Kidney epithelial cell (primary cell): ENCODE data around the gene FAM114A2. TPM values are rescaled to one million over a fixed set of nuclear protein-coding genes. Genes with fewer than 3 reads are reported as not detected.

Experiments used
- DNase-seq: peaks from one replicate; pipeline ENCODE4 v3.0.0-alpha.2; 2010; ENCODE audit warnings: low read depth
- H3K27me3 ChIP-seq: 2 replicates; pipeline ENCODE4 v1.6.0; 2011; ENCODE audit warnings: low read length; ENCODE audit not compliant: control insufficient read depth, insufficient read depth
- H3K36me3 ChIP-seq: 2 replicates; pipeline ENCODE4 v1.5.1; 2011; ENCODE audit warnings: low read length; ENCODE audit not compliant: control insufficient read depth, insufficient read depth
- H3K4me3 ChIP-seq: 2 replicates; pipeline ENCODE4 v1.5.1; 2011; ENCODE audit warnings: low read depth, mild to moderate bottlenecking, control low read depth, low read length
- CTCF ChIP-seq: IDR thresholded peaks from 2 replicates; pipeline ENCODE4 v1.5.1; 2011; ENCODE audit warnings: mild to moderate bottlenecking, moderate library complexity, low read length, control low read depth, inconsistent platforms; ENCODE audit not compliant: insufficient read depth, poor library complexity, severe bottlenecking
- total RNA-seq: library from RNA; depleted of rRNA; stranded (reverse); fragments of >200 nt; gene quantifications from 2 replicates; pipeline ENCODE4 v1.2.3, GENCODE V29; 2015

FAM114A2 gene
- total RNA-seq, 1 donor from 2014 or later: 14.5 TPM

GRCh38 chr5:153998010-153998409 is 40.7 kb downstream of the FAM114A2 start:
- H3K36me3 ChIP-seq: no peaks in the 10 kb centered on the region
- no peaks in the 10 kb centered on the region for H3K27me3 ChIP-seq
- H3K4me3 ChIP-seq: no peak overlapping the region
- TF ChIP-seq CTCF: no peak
- no peak for DNase-seq

DNA sequence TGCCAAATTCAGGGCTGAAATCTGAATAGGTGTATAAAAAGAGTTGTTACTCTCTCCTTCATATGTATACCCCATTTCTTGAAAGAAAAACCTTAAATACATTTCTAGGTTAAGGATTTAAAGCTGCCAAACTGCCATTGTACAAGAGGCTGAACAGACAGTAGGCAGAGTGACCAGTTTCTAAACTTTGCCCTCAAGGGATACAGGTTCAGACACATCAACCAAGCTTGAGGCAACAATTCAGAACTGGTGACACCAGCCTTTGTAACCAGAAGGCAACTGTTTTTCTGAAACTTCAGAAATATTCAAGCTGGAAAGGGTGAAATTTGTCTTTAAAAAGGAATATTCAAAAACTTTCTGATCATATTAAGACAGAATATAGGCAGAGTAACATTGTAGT is 47.5 kb downstream of the FAM114A2 start:
- TF ChIP-seq CTCF: no peak
- no peaks in the 10 kb centered on the region for H3K36me3 ChIP-seq
- H3K27me3 ChIP-seq: no peaks in the 10 kb centered on the region
- no peak for DNase-seq
- no peak overlapping the region for H3K4me3 ChIP-seq

GRCh38 chr5:153988510-153988909 is 50.2 kb downstream of the FAM114A2 start:
- DNase-seq: no peak
- no peaks in the 10 kb centered on the region for H3K27me3 ChIP-seq
- no peaks in the 10 kb centered on the region for H3K36me3 ChIP-seq
- no peak for TF ChIP-seq CTCF
- H3K4me3 ChIP-seq: no peak overlapping the region

GRCh38 chr5:153987301-153987700 is 51.4 kb downstream of the FAM114A2 start:
- TF ChIP-seq CTCF: no peak
- no peak for DNase-seq
- no peak overlapping the region for H3K4me3 ChIP-seq
- no peaks in the 10 kb centered on the region for H3K27me3 ChIP-seq
- no peaks in the 10 kb centered on the region for H3K36me3 ChIP-seq

DNA sequence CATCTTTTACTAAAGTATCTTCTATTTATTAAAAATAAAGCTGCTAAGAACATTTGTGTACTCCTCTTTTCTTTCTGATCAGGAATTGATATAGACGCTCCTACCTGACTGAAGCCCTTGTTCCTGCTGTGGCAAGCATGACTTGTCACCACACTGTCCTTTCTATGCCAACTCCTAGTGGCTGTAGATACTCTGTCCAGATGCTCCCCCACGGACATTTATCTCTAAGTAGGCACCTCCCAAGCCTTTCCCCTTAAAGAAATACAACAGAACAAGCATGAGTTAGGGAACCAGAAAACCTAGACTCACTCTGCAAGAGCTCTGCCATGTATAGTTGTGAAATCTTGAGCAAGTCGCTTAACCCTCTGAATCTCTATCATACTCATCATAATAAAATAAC is 53.2 kb downstream of the FAM114A2 start:
- Histone ChIP-seq H3K36me3 (no peaks in the 10 kb centered on the region), H3K27me3 (no peaks in the 10 kb centered on the region), H3K4me3 (no peak overlapping the region)
- no peak for TF ChIP-seq CTCF
- no peak for DNase-seq

GRCh38 chr5:153983885-153984284 is 54.8 kb downstream of the FAM114A2 start:
- no peak for DNase-seq
- H3K36me3 ChIP-seq: no peaks in the 10 kb centered on the region
- no peak overlapping the region for H3K4me3 ChIP-seq
- no peak for TF ChIP-seq CTCF
- H3K27me3 ChIP-seq: no peaks in the 10 kb centered on the region
